Mucosa of descending colon (tissue), 3 donors: Measurements from ENCODE around the gene CPXM1. TPM values are rescaled to one million over a fixed set of nuclear protein-coding genes. Genes with fewer than 3 reads are reported as not detected.

ENCODE experiments used
- ATAC-seq: fragments of 200-7000 bp; cut with Tn5 transposase; one replicate; pipeline ENCODE4 v1.9.1; 2020; ENCODE audit warnings: mild to moderate bottlenecking, moderate library complexity
- DNase-seq, 3 donors: peaks; one replicate each; pipeline ENCODE4 v3.0.0-alpha.2; 2020
- H3K36me3 ChIP-seq: fragments of 200-600 bp; one replicate; pipeline ENCODE4 v1.8.0; 2021; ENCODE audit warnings: low read depth, mild to moderate bottlenecking
- H3K4me1 ChIP-seq: fragments of 200-600 bp; one replicate; pipeline ENCODE4 v1.8.0; 2021; ENCODE audit warnings: low read depth, mild to moderate bottlenecking
- H3K4me3 ChIP-seq: fragments of 200-600 bp; one replicate; pipeline ENCODE4 v1.8.0; 2021; ENCODE audit warnings: mild to moderate bottlenecking
- H3K9me3 ChIP-seq: fragments of 200-600 bp; one replicate; pipeline ENCODE4 v1.8.0; 2021; ENCODE audit warnings: mild to moderate bottlenecking
- CTCF ChIP-seq: fragments of 200-600 bp; IDR thresholded peaks from one replicate; pipeline ENCODE4 v1.8.0; 2022; ENCODE audit warnings: antibody characterized with exemption, mild to moderate bottlenecking
- intact Hi-C, 2 donors: fragments of 100-400 bp; cut with DNase I in 1 of 2; cut with micrococcal nuclease in 1 of 2; formaldehyde crosslinking; loops; one replicate each; pipeline versions ENCODE4 v1.11.0 to v1.11.1; 2022; cut with DNase I, micrococcal nuclease
- total RNA-seq, 3 donors: library from RNA; stranded (reverse); fragmentation: NEBNext Ultra II Directional in 2 of 3; extraction: Animal tissue kit (Norgen Biotek cat#: 25700) in 2 of 3; gene quantifications; one replicate each; pipeline versions ENCODE4 v1.2.1 to v1.2.4, GENCODE V29; 2021 to 2023
- donor health status: DM: no; HTN: no; CAD: no; lungs with moderate emphysema.
- donor health status: DM: no; HTN: no; CAD: no.
- donor health status: DM: no; HTN: yes; CAD: no.

Gene CPXM1
- total RNA-seq, 3 donors from 2014 or later, result 1.7 to 7.1 TPM; not detected in 1

DNA sequence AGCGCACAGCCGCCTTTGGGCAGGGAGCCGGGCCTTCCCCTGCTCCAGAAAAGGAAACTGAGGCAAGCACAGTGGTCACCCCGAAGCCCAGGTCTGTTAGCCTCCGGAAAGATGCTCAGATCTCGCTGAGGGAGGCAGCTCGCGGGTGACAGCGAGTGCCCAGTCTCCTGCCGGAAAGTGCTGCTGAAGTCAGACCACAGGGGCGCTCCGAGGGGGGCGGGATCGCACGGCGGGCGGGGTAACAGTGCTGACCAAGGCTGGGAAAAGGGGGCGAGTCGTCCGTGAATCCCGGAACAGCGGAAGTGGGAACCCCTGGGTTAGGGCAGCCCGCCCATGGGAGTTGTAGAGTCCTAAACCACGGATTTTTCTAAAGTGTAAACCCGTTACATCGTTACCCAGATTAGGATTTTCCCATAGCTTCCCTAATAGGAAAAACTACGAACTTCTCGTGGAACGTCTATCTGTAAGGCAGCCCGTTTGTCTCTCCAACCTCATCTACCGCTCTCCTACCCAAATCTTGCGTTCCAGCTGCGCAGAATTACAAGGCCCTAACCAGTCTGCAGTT is 40.6 kb upstream of the CPXM1 start:
- ATAC-seq (peak; percentile 60), DNase-seq (peak; percentile 58 to 80 (median 69))
- peaks cover 7% of the 10 kb centered on the region for H3K4me1 ChIP-seq
- no peaks in the 10 kb centered on the region for H3K36me3 ChIP-seq
- no peak for TF ChIP-seq CTCF
- no peaks in the 10 kb centered on the region for H3K9me3 ChIP-seq
- intact Hi-C loops, result no loop called here
- H3K4me3 ChIP-seq, result peak overlapping the region; percentile 64

GRCh38 chr20:2840138-2840966 is 39.9 kb upstream of the CPXM1 start, which contains the start of the genes PCED1A and VPS16:
Gene PCED1A (minus strand): TSS chr20:2840655. CDS start chr20:2839912, 743 bp downstream.
Gene VPS16 (plus strand): TSS chr20:2840745. CDS start chr20:2840775, 30 bp downstream.
- peak; percentile 87 to 92 (median 92) for DNase-seq
- no peak for TF ChIP-seq CTCF
- Histone ChIP-seq H3K4me3 (peak within 1 kb of the TSS; percentile 64), H3K4me1 (peaks cover 7% of the 10 kb centered on the region), H3K36me3 (no peaks in the 10 kb centered on the region), H3K9me3 (no peaks in the 10 kb centered on the region)
- ATAC-seq, result peak; percentile 98
- intact Hi-C loops, result no loop called here

- Histone ChIP-seq H3K4me3 (peak overlapping the region; percentile 64), H3K4me1 (peaks cover 7% of the 10 kb centered on the region), H3K9me3 (no peaks in the 10 kb centered on the region), H3K36me3 (no peaks in the 10 kb centered on the region)
- peak in 2 of 3 donors; percentile 14 to 71 for DNase-seq
- TF ChIP-seq CTCF, result no peak
- no peak for ATAC-seq
- intact Hi-C loops, result no loop called here
Measured at GRCh38 chr20:2839732-2840137, 39.3 kb upstream of the CPXM1 start.

- H3K36me3 ChIP-seq, result no peaks in the 10 kb centered on the region
- DNase-seq (no peak), ATAC-seq (no peak)
- H3K4me3 ChIP-seq, result no peak overlapping the region
- no peaks in the 10 kb centered on the region for H3K9me3 ChIP-seq
- intact Hi-C loops, result no loop called here
- TF ChIP-seq CTCF, result no peak
- peaks cover 7% of the 10 kb centered on the region for H3K4me1 ChIP-seq
Measured at GRCh38 chr20:2838847-2839671, 38.6 kb upstream of the CPXM1 start.

DNA sequence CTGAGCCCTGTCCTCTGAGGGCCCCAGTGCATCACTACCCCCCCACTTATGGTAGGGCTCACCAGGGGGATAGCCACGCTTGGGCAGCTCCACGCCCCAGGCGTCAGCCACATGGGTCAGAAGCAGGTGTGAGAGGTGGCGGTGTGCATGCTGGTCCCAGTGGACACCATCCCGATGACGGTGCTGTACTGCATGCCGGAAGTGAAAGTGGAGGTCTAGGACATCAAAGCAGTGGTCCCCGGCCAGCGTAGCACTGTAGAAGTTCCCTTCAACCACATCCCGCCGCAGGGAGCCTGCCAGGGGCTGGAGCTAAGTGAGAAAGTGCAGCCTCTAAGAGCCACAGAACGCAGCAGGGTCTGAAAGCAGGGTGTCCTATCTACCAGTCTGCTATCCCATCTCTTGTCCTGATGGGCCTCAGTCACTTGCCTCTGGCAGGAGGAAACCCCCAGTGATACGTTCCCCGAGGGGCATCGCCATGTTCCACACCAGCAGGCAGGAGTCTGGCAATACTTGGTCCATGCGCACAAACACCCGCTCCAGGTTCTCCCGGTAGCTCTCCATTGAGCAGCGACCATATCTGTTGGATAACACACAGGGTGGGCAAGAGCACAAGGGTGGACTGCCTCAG is 37.9 kb upstream of the CPXM1 start:
- H3K4me1 ChIP-seq, result peaks cover 7% of the 10 kb centered on the region
- no peaks in the 10 kb centered on the region for H3K36me3 ChIP-seq
- H3K9me3 ChIP-seq, result no peaks in the 10 kb centered on the region
- DNase-seq (no peak), ATAC-seq (no peak)
- no peak for TF ChIP-seq CTCF
- intact Hi-C loops, result no loop called here
- H3K4me3 ChIP-seq, result no peak overlapping the region
